ENCODE measurements around the gene DCTPP1.
A peak's percentile ranks its signal among the peaks of the same experiment; 100 is the strongest.

Gene DCTPP1

GRCh38 chr16:30380072-30380802 is 49.6 kb downstream of the DCTPP1 start:
- no peak for DNase-seq

- DNase-seq, result no peak
Observed at GRCh38 chr16:30379158-30379783, 50.6 kb downstream of the DCTPP1 start.

- peak; percentile 99 for DNase-seq
Observed at GRCh38 chr16:30378236-30379157, 51.3 kb downstream of the DCTPP1 start.

- peak; percentile 86 for DNase-seq
Observed at GRCh38 chr16:30377812-30378235, 52.0 kb downstream of the DCTPP1 start.

- no peak for DNase-seq
Observed at GRCh38 chr16:30377050-30377811, 52.6 kb downstream of the DCTPP1 start.

GRCh38 chr16:30376461-30376902 is 53.3 kb downstream of the DCTPP1 start:
- DNase-seq, result no peak

GRCh38 chr16:30375864-30376263 is 54.0 kb downstream of the DCTPP1 start:
- no peak for DNase-seq

- no peak for DNase-seq
Observed at GRCh38 chr16:30374538-30374937, 55.3 kb downstream of the DCTPP1 start, which contains the start of gene MYL11. MYL11 (plus strand) TSS chr16:30374802; CDS start chr16:30374858, 56 bp downstream.

All from activated naive CD4-positive, alpha-beta T cell treated with Interleukin-2 at 50 U/mL for 16 hours (primary cell).